PC-9 (cell line): ENCODE measurements around the gene RBFOX1.

Experiments
- EZH2 ChIP-seq: fragments of 200-600 bp; sonication (generic); IDR thresholded peaks from 2 replicates; pipeline ENCODE4 v1.8.0; 2017; ENCODE audit warnings: antibody characterized with exemption, low read depth
- TF ChIP-seq, protein P1 (sequence below): fragments of 200-600 bp; sonication (generic); conservative IDR thresholded peaks from 2 replicates; pipeline ENCODE4 v1.6.1; 2017; ENCODE audit warnings: mixed run types, antibody characterized with exemption, mild to moderate bottlenecking, moderate library complexity

DNA sequence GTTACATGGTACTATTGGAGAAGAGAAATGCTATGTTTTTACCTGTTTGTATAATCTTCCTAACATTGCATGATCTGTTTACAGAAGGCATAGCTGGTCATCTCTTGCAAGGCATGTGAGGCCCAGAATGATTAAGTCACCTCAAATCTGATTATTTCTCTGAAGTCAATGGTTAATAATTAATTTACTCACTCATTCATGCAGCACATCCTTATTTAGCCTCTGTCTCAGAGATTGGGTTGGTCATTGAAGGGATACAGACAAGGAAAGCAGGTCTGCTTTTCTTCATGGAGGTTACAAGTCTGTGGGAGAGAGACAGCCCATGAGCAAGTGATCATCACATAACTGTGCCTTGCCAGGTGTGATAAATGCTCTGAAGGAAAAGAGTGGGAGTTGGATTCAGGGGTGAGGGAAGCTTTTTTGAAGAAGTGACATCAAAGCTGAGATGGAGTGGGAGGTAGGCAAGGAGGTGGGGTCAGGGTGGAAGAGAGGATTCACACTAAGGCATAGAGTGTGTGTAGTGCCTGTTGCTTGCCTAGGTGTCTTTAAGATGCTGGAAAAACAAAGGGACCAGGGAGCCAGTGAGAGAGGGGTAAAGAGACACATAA, 16.3 kb upstream of the RBFOX1 start:
- TF ChIP-seq, protein P1, sequence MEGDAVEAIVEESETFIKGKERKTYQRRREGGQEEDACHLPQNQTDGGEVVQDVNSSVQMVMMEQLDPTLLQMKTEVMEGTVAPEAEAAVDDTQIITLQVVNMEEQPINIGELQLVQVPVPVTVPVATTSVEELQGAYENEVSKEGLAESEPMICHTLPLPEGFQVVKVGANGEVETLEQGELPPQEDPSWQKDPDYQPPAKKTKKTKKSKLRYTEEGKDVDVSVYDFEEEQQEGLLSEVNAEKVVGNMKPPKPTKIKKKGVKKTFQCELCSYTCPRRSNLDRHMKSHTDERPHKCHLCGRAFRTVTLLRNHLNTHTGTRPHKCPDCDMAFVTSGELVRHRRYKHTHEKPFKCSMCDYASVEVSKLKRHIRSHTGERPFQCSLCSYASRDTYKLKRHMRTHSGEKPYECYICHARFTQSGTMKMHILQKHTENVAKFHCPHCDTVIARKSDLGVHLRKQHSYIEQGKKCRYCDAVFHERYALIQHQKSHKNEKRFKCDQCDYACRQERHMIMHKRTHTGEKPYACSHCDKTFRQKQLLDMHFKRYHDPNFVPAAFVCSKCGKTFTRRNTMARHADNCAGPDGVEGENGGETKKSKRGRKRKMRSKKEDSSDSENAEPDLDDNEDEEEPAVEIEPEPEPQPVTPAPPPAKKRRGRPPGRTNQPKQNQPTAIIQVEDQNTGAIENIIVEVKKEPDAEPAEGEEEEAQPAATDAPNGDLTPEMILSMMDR = no peak
- no peak for TF ChIP-seq EZH2
